Gastroesophageal sphincter (tissue), 3 donors: Measurements from ENCODE around the gene SDC4.

Experiments
- EP300 ChIP-seq: sonication (generic); formaldehyde crosslinking; IDR thresholded peaks from one replicate; pipeline ENCODE4 v1.6.1; 2017; ENCODE audit warnings: antibody characterized with exemption, mild to moderate bottlenecking
- POLR2AphosphoS5 ChIP-seq: sonication (generic); formaldehyde crosslinking; IDR thresholded peaks from one replicate; pipeline ENCODE4 v1.6.1; 2017; ENCODE audit warnings: antibody characterized with exemption
- TF ChIP-seq, protein P1 (sequence below), 4 experiments: fragments of 200-600 bp in 2 of 4; fragments of 450-650 bp in 2 of 4; sonication (generic) in 1 of 4; IDR thresholded peaks; one replicate each; pipeline ENCODE4 v1.5.1; 2017 to 2019; ENCODE audit warnings: antibody characterized with exemption in 4 of 4, mild to moderate bottlenecking in 2 of 4, moderate library complexity in 2 of 4

DNA sequence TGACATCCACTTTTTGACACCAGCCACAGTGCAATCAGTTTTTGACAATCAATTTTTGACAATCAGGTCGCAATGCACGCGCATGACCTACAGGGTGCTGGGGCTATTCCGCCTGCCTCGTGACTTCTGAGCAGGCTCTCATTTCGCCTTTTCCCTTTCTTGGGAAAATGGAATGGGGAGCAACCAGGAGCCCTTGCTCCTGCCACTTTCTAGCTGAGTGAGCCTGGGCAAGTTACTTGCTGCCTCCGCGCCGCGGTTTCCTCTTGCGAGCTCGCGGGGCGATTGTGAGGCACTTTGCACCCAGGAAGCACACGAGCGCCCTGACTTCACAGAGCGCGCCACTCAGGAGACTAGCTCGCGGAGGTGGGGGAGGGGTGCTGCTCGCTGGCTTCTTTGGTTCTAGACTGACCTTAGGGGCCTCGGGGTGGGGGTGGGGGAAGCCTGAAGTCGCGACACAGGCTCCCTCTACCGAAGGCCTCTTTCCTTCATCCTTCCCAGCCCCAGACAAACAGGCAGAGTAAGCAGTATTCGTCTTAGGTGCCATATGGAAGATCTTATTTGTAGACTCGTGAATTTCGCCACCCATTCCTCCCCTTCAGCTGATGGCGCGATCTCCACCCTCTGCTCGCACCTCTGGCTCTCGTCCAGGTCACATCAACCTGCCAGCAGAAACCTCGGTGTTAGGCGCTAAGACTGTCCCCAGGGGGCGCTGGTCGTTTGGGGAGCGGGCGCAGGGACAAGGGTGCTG is 25.3 kb upstream of the SDC4 start:
- TF ChIP-seq, protein P1, sequence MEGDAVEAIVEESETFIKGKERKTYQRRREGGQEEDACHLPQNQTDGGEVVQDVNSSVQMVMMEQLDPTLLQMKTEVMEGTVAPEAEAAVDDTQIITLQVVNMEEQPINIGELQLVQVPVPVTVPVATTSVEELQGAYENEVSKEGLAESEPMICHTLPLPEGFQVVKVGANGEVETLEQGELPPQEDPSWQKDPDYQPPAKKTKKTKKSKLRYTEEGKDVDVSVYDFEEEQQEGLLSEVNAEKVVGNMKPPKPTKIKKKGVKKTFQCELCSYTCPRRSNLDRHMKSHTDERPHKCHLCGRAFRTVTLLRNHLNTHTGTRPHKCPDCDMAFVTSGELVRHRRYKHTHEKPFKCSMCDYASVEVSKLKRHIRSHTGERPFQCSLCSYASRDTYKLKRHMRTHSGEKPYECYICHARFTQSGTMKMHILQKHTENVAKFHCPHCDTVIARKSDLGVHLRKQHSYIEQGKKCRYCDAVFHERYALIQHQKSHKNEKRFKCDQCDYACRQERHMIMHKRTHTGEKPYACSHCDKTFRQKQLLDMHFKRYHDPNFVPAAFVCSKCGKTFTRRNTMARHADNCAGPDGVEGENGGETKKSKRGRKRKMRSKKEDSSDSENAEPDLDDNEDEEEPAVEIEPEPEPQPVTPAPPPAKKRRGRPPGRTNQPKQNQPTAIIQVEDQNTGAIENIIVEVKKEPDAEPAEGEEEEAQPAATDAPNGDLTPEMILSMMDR (IDR thresholded peaks at IDR 0.05) = peak; percentile 68 to 94 (median 94)
- TF ChIP-seq POLR2AphosphoS5 (peak; percentile 77), EP300 (no peak)
